ENCODE data around the gene GAB1. TPM values are rescaled to one million over a fixed set of nuclear protein-coding genes. Genes with fewer than 3 reads are reported as not detected.

GAB1 gene
- total RNA-seq, 1 donor = 20.6 TPM

DNA sequence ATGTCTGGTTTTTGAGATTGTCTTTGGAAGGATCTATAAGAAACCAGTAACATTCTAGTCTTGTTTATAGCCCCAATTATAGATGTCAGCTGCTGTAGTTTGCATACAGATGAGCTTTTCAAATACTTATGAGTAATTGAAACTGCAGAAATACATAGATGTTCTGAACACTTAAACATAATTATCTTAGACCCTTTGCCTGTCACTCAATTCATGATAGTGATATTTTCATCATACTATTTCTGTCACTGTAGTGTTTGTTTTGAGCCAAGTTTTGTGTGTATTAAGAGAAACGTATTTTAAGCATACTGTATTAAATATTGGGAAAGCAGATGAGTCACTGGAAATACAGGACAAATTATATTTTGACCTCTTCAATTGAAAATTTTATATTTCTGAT is 107.1 kb downstream of the GAB1 start:
- no peak for TF ChIP-seq CTCF (IDR thresholded peaks at IDR 0.05; ENCODE audit: extremely low read depth, low read depth, low read length)
- H3K4me1 ChIP-seq (ENCODE audit: insufficient read depth, low read length) = no peaks in the 10 kb centered on the region
- H4K20me1 ChIP-seq (ENCODE audit: insufficient read depth, low read length) = no peaks in the 10 kb centered on the region
- no peaks in the 10 kb centered on the region for H3K79me2 ChIP-seq (ENCODE audit: insufficient read depth, low read length)
- H3K4me2 ChIP-seq (ENCODE audit: insufficient read depth, low read length) = no peak overlapping the region
- no peak overlapping the region for H2AFZ ChIP-seq (ENCODE audit: low read length)
- H3K27ac ChIP-seq (ENCODE audit: low read depth, low read length) = no peak overlapping the region
- H3K4me3 ChIP-seq (ENCODE audit: insufficient read depth, low read length) = no peak overlapping the region
- no peaks in the 10 kb centered on the region for H3K27me3 ChIP-seq (ENCODE audit: insufficient read depth, low read length)
- H3K9me3 ChIP-seq (ENCODE audit: low read depth, low read length) = no peaks in the 10 kb centered on the region
- peak; percentile 45 for DNase-seq (ENCODE audit: insufficient read length, low spot score, missing footprints)
- H3K36me3 ChIP-seq (ENCODE audit: insufficient read depth, low read length) = no peaks in the 10 kb centered on the region

GRCh38 chr4:143451186-143451585 is 114.5 kb downstream of the GAB1 start:
- Histone ChIP-seq H3K79me2 (ENCODE audit: insufficient read depth, low read length) (no peaks in the 10 kb centered on the region), H2AFZ (ENCODE audit: low read length) (no peak overlapping the region), H3K4me2 (ENCODE audit: insufficient read depth, low read length) (no peak overlapping the region), H3K27me3 (ENCODE audit: insufficient read depth, low read length) (no peaks in the 10 kb centered on the region), H3K4me3 (ENCODE audit: insufficient read depth, low read length) (no peak overlapping the region), H4K20me1 (ENCODE audit: insufficient read depth, low read length) (no peaks in the 10 kb centered on the region), H3K27ac (ENCODE audit: low read depth, low read length) (no peak overlapping the region), H3K4me1 (ENCODE audit: insufficient read depth, low read length) (no peaks in the 10 kb centered on the region), H3K36me3 (ENCODE audit: insufficient read depth, low read length) (no peaks in the 10 kb centered on the region), H3K9me3 (ENCODE audit: low read depth, low read length) (no peaks in the 10 kb centered on the region)
- DNase-seq (ENCODE audit: insufficient read length, low spot score, missing footprints) = no peak
- TF ChIP-seq CTCF (IDR thresholded peaks at IDR 0.05; ENCODE audit: extremely low read depth, low read depth, low read length) = no peak

- H3K79me2 ChIP-seq (ENCODE audit: insufficient read depth, low read length) = no peaks in the 10 kb centered on the region
- no peaks in the 10 kb centered on the region for H3K27me3 ChIP-seq (ENCODE audit: insufficient read depth, low read length)
- DNase-seq (ENCODE audit: insufficient read length, low spot score, missing footprints) = no peak
- no peak overlapping the region for H2AFZ ChIP-seq (ENCODE audit: low read length)
- no peak overlapping the region for H3K27ac ChIP-seq (ENCODE audit: low read depth, low read length)
- H3K4me1 ChIP-seq (ENCODE audit: insufficient read depth, low read length) = no peaks in the 10 kb centered on the region
- H3K36me3 ChIP-seq (ENCODE audit: insufficient read depth, low read length) = no peaks in the 10 kb centered on the region
- H3K4me2 ChIP-seq (ENCODE audit: insufficient read depth, low read length) = no peak overlapping the region
- no peaks in the 10 kb centered on the region for H4K20me1 ChIP-seq (ENCODE audit: insufficient read depth, low read length)
- H3K9me3 ChIP-seq (ENCODE audit: low read depth, low read length) = no peaks in the 10 kb centered on the region
- TF ChIP-seq CTCF (IDR thresholded peaks at IDR 0.05; ENCODE audit: extremely low read depth, low read depth, low read length) = no peak
- H3K4me3 ChIP-seq (ENCODE audit: insufficient read depth, low read length) = no peak overlapping the region
Observed at GRCh38 chr4:143455211-143455610, 118.5 kb downstream of the GAB1 start.

DNA sequence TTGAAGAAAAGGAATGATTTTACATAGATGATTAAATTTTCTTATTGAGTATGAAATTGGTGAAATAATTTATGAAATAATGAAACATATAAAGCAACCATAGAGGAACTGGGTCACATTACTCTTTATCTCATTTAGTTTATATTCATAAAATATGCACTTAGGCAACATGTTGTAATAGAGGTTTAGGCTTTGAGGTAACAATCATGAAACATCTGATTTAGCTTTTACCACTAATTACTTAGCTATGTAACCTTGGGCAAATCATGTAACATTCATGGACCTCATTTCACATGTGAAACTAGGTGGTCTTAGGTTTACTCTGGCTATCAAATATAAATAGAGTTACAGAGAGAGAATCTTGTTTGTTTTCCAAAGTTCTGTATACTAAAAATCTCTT is 122.3 kb downstream of the GAB1 start:
- no peaks in the 10 kb centered on the region for H3K9me3 ChIP-seq (ENCODE audit: low read depth, low read length)
- H3K4me2 ChIP-seq (ENCODE audit: insufficient read depth, low read length) = no peak overlapping the region
- no peaks in the 10 kb centered on the region for H3K79me2 ChIP-seq (ENCODE audit: insufficient read depth, low read length)
- no peaks in the 10 kb centered on the region for H3K36me3 ChIP-seq (ENCODE audit: insufficient read depth, low read length)
- TF ChIP-seq CTCF (IDR thresholded peaks at IDR 0.05; ENCODE audit: extremely low read depth, low read depth, low read length) = no peak
- H2AFZ ChIP-seq (ENCODE audit: low read length) = no peak overlapping the region
- no peak for DNase-seq (ENCODE audit: insufficient read length, low spot score, missing footprints)
- H4K20me1 ChIP-seq (ENCODE audit: insufficient read depth, low read length) = no peaks in the 10 kb centered on the region
- H3K27me3 ChIP-seq (ENCODE audit: insufficient read depth, low read length) = no peaks in the 10 kb centered on the region
- H3K27ac ChIP-seq (ENCODE audit: low read depth, low read length) = no peak overlapping the region
- H3K4me3 ChIP-seq (ENCODE audit: insufficient read depth, low read length) = no peak overlapping the region
- no peaks in the 10 kb centered on the region for H3K4me1 ChIP-seq (ENCODE audit: insufficient read depth, low read length)
